ENCODE measurements around the gene SLC35E2B. TPM values are rescaled to one million over a fixed set of nuclear protein-coding genes. Genes with fewer than 3 reads are reported as not detected.
A peak's percentile ranks its signal among the peaks of the same experiment; 100 is the strongest.

SLC35E2B gene
- total RNA-seq, 1 experiment from 2014 or later: 51.3 TPM

GRCh38 chr1:1630191-1630964 is 62.2 kb downstream of the SLC35E2B start (continued):
- TF ChIP-seq ARID4B (CRISPR knock-in tag; IDR thresholded peaks at IDR 0.05; ENCODE audit: borderline replicate concordance) (peak; percentile 58; the same call in 1 of the 2 replicates), ZNF396 (CRISPR knock-in tag; IDR thresholded peaks at IDR 0.05; ENCODE audit: borderline replicate concordance) (no peak), ZBTB43 (CRISPR knock-in tag; IDR thresholded peaks at IDR 0.05) (peak; percentile 92), USF1 (CRISPR knock-in tag; IDR thresholded peaks at IDR 0.05) (peak; percentile 68; the same call in 1 of the 2 replicates), ATF2 (CRISPR knock-in tag; IDR thresholded peaks at IDR 0.05; ENCODE audit: borderline replicate concordance, low read depth) (peak; percentile 40; the same call in 1 of the 2 replicates), TCF7 (CRISPR knock-in tag; IDR thresholded peaks at IDR 0.05; ENCODE audit: low read depth) (peak; percentile 26; the same call in 1 of the 2 replicates), GRHL2 (CRISPR knock-in tag; IDR thresholded peaks at IDR 0.05; ENCODE audit: insufficient replicate concordance, severe bottlenecking) (no peak), SP1 (CRISPR knock-in tag; conservative IDR thresholded peaks at IDR 0.05) (peak; percentile 46), ATF1 (CRISPR knock-in tag; IDR thresholded peaks at IDR 0.05) (peak; percentile 52; the same call in 1 of the 2 replicates), AR (CRISPR knock-in tag; IDR thresholded peaks at IDR 0.05) (no peak), ZNF416 (CRISPR knock-in tag; IDR thresholded peaks at IDR 0.05) (no peak), NR2C2 (CRISPR knock-in tag; IDR thresholded peaks at IDR 0.05) (peak; percentile 43; the same call in 1 of the 2 replicates), CBFB (CRISPR knock-in tag; IDR thresholded peaks at IDR 0.05; ENCODE audit: low read depth) (no peak), SMAD4 (CRISPR knock-in tag; IDR thresholded peaks at IDR 0.05) (0 out of 2 replicates have a peak, but pooled peaks have one; percentile 37), ZMAT4 (CRISPR knock-in tag; IDR thresholded peaks at IDR 0.05) (no peak), NR1H2 (CRISPR knock-in tag; IDR thresholded peaks at IDR 0.05) (no peak), CDX4 (CRISPR knock-in tag; IDR thresholded peaks at IDR 0.05; ENCODE audit: borderline replicate concordance) (no peak), E2F5 (CRISPR knock-in tag; IDR thresholded peaks at IDR 0.05) (peak; percentile 73; the same call in 1 of the 2 replicates), ZNF219 (CRISPR knock-in tag; IDR thresholded peaks at IDR 0.05; ENCODE audit: borderline replicate concordance) (no peak), ELF4 (CRISPR knock-in tag; IDR thresholded peaks at IDR 0.05; ENCODE audit: low read depth) (no peak)
